ENCODE measurements around the gene SUSD4. TPM values are rescaled to one million over a fixed set of nuclear protein-coding genes. Genes with fewer than 3 reads are reported as not detected.

SUSD4 gene
- total and polyA plus RNA-seq, 12 donors, result 1.5 to 26.9 (median 7.0) TPM

DNA sequence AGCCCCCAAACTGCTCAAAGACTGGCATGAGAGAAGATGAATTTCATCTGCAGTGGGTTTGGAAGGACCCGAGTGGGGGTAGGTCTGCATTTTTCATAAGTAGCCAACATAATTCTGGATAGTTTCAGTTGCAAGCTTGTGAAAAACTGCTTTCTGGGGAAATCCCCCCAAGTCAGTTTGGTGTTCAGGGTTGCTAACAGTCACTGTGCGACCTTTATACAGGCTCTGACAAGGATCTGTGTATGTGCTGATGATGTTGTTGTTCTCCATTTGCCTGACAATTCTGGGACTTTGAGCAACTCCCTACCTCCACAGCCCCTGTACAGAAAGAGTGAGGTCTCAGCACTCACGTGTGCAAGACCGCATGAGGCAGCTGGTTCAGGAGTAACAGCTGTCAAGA is 87.9 kb downstream of the SUSD4 start:
- Histone ChIP-seq H3K27ac (no peak overlapping the region), H3K4me3 (no peak overlapping the region), H3K9me3 (replicated peaks in 1 of 3) (no peaks in the 10 kb centered on the region), H3K27me3 (no peaks in the 10 kb centered on the region), H3K36me3 (replicated peaks in 1 of 2) (no peaks in the 10 kb centered on the region), H3K4me1 (replicated peaks in 1 of 2) (no peaks in the 10 kb centered on the region)
- intact Hi-C loops (cut with DNase I), result no loop called here
- WGBS, 4 donors, result 72 to 91% (median 84%) methylated on average over 4 of the region's 4 CpGs
- TF ChIP-seq POLR2A (IDR thresholded peaks at IDR 0.05) (no peak), CTCF (IDR thresholded peaks at IDR 0.05) (no peak)
- DNase-seq, result no peak

GRCh38 chr1:223273511-223273910 is 90.5 kb downstream of the SUSD4 start:
- 72 to 89% (median 81%) methylated on average over 5 of the region's 5 CpGs for WGBS, 4 donors
- Histone ChIP-seq H3K4me3 (no peak overlapping the region), H3K27me3 (no peaks in the 10 kb centered on the region), H3K36me3 (replicated peaks in 1 of 2) (no peaks in the 10 kb centered on the region), H3K4me1 (replicated peaks in 1 of 2) (no peaks in the 10 kb centered on the region), H3K9me3 (replicated peaks in 1 of 3) (no peaks in the 10 kb centered on the region), H3K27ac (no peak overlapping the region)
- no peak for DNase-seq
- intact Hi-C loops (cut with DNase I), result no loop called here
- TF ChIP-seq CTCF (IDR thresholded peaks at IDR 0.05) (no peak), POLR2A (IDR thresholded peaks at IDR 0.05) (no peak)

- TF ChIP-seq POLR2A (IDR thresholded peaks at IDR 0.05), result no peak
- no peak for TF ChIP-seq CTCF (IDR thresholded peaks at IDR 0.05)
These were observed 92.7 kb downstream of the SUSD4 start for GRCh38 chr1:223271085-223271781.

DNA sequence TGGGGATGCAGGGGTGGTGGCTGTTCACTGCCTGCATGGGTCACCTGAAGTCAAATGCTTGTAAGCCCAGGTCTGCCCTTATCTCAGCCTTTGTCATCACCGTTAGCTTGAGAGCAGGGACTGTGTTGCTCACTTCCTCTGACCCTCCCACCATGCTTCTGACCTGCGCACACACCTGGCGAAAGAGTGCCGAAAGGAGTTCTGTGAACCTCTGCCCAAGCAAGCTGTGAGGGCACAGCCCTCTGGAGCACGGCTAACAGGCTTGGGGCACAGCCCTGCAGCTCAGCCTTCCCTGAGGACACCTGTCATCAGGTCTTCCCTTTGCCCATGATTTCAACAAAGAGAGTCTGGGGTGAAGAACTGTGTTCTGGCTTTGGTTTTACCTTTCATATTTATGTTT is 93.8 kb downstream of the SUSD4 start:
- intact Hi-C loops (cut with DNase I), result no loop called here
- WGBS, 4 donors, result 61 to 100% (median 82%) methylated on average over 2 to 5 of the region's 5 CpGs
- TF ChIP-seq POLR2A (IDR thresholded peaks at IDR 0.05) (no peak), CTCF (IDR thresholded peaks at IDR 0.05) (no peak)

More at GRCh38 chr1:223271085-223271781, 92.7 kb downstream of the SUSD4 start:
- WGBS, 4 donors, result 83 to 90% (median 88%) methylated on average over 5 of the region's 5 CpGs
- no peak overlapping the region for H3K27ac ChIP-seq
- no peaks in the 10 kb centered on the region for H3K36me3 ChIP-seq (replicated peaks in 1 of 2)
- DNase-seq, result no peak
- intact Hi-C loops (cut with DNase I), result no loop called here
- H3K9me3 ChIP-seq (replicated peaks in 1 of 3), result no peaks in the 10 kb centered on the region
- H3K27me3 ChIP-seq, result no peaks in the 10 kb centered on the region
- no peak overlapping the region for H3K4me3 ChIP-seq
- no peaks in the 10 kb centered on the region for H3K4me1 ChIP-seq (replicated peaks in 1 of 2)

More for the DNA sequence above, 93.8 kb downstream of the SUSD4 start:
- H3K9me3 ChIP-seq (replicated peaks in 1 of 3), result no peaks in the 10 kb centered on the region
- H3K36me3 ChIP-seq (replicated peaks in 1 of 2), result no peaks in the 10 kb centered on the region
- no peaks in the 10 kb centered on the region for H3K4me1 ChIP-seq (replicated peaks in 1 of 2)
- no peaks in the 10 kb centered on the region for H3K27me3 ChIP-seq
- no peak overlapping the region for H3K27ac ChIP-seq
- no peak for DNase-seq
- H3K4me3 ChIP-seq, result no peak overlapping the region

Measured in adrenal gland (tissue), 12 donors.